SK-N-SH (cell line): ENCODE results near the gene AP4M1. TPM values are rescaled to one million over a fixed set of nuclear protein-coding genes. Genes with fewer than 3 reads are reported as not detected.

Experiments
- CTCF ChIA-PET: fragments of 300-600, 350-600 bp; formaldehyde crosslinking; extraction: SDS; loops from one replicate; lab custom pipeline; 2021; lab: Yijun Ruan, JAX
- POLR2A ChIA-PET: fragments of 350-600 bp; sonication (Branson Sonifier 250); formaldehyde crosslinking; extraction: SDS; loops from one replicate; lab custom pipeline; 2020; ENCODE audit warnings: antibody characterized with exemption, inconsistent platforms; lab: Yijun Ruan, JAX
- DNase-seq: peaks from one replicate; pipeline ENCODE4 v3.0.0; 2012
- H2AFZ ChIP-seq: fragments of 200-600 bp; sonication (generic); 2 replicates; pipeline ENCODE4 v1.8.1; 2016; ENCODE audit warnings: antibody characterized with exemption, mild to moderate bottlenecking, low read depth
- H3F3A ChIP-seq: fragments of 200-600 bp; sonication (generic); replicated peaks from 2 replicates; pipeline ENCODE3; 2016; ENCODE audit warnings: antibody characterized with exemption, mild to moderate bottlenecking; ENCODE audit not compliant: insufficient read depth
- H3K27ac ChIP-seq, 2 experiments: fragments of 200-500 bp in 1 of 2; fragments of 200-600 bp in 1 of 2; sonication (Bioruptor generic) in 1 of 2; sonication (generic), shearing (Covaris generic) in 1 of 2; 2 replicates each; pipeline versions ENCODE4 v1.5.1 to v1.6.1; 2014 to 2016; ENCODE audit warnings: low read depth in 2 of 2, inconsistent platforms in 1 of 2, low read length in 1 of 2, mild to moderate bottlenecking in 1 of 2, mixed read lengths in 1 of 2
- H3K27me3 ChIP-seq: fragments of 200-600 bp; sonication (generic), shearing (Covaris generic); 2 replicates; pipeline ENCODE4 v1.6.1; 2016; ENCODE audit warnings: mixed run types; ENCODE audit not compliant: insufficient read depth
- H3K36me3 ChIP-seq, 2 experiments: fragments of 200-500 bp in 1 of 2; fragments of 200-600 bp in 1 of 2; sonication (Bioruptor generic) in 1 of 2; sonication (generic) in 1 of 2; replicated peaks in 1 of 2; 2 replicates each; pipeline versions ENCODE3 to v1.5.1; 2014 to 2016; ENCODE audit warnings: low read length in 1 of 2, mild to moderate bottlenecking in 1 of 2; ENCODE audit not compliant: insufficient read depth in 2 of 2, control insufficient read depth in 1 of 2
- H3K4me1 ChIP-seq, 2 experiments: fragments of 200-500 bp in 1 of 2; fragments of 200-600 bp in 1 of 2; sonication (Bioruptor generic) in 1 of 2; sonication (generic), shearing (Covaris generic) in 1 of 2; 2 replicates each; pipeline versions ENCODE4 v1.5.1 to v1.6.1; 2014 to 2016; ENCODE audit warnings: low read depth in 1 of 2, low read length in 1 of 2, mixed run types in 1 of 2; ENCODE audit not compliant: insufficient read depth in 2 of 2, control insufficient read depth in 1 of 2
- H3K4me2 ChIP-seq: fragments of 200-600 bp; sonication (generic), shearing (Covaris generic); 2 replicates; pipeline ENCODE4 v1.6.1; 2017; ENCODE audit warnings: mixed run types
- H3K4me3 ChIP-seq, 2 experiments: fragments of 200-500 bp in 1 of 2; fragments of 200-600 bp in 1 of 2; sonication (Bioruptor generic) in 1 of 2; sonication (generic), shearing (Covaris generic) in 1 of 2; 2 replicates each; pipeline versions ENCODE4 v1.5.1 to v1.8.1; 2014 to 2016; ENCODE audit warnings: low read depth in 2 of 2, inconsistent platforms in 1 of 2, low read length in 1 of 2, mild to moderate bottlenecking in 1 of 2, mixed read lengths in 1 of 2, moderate library complexity in 1 of 2
- H3K79me2 ChIP-seq: fragments of 200-600 bp; sonication (generic); 2 replicates; pipeline ENCODE4 v1.8.1; 2017; ENCODE audit warnings: mild to moderate bottlenecking; ENCODE audit not compliant: insufficient read depth
- H3K9ac ChIP-seq: fragments of 200-600 bp; sonication (generic); 2 replicates; pipeline ENCODE4 v1.6.1; 2017; ENCODE audit warnings: mixed run types
- H3K9me2 ChIP-seq: fragments of 200-600 bp; sonication (generic); 2 replicates; pipeline ENCODE4 v1.6.1; 2017; ENCODE audit warnings: mixed run types
- H3K9me3 ChIP-seq: fragments of 200-600 bp; sonication (generic); 2 replicates; pipeline ENCODE4 v1.6.1; 2017; ENCODE audit warnings: mixed run types, mild to moderate bottlenecking, moderate library complexity
- H4K20me1 ChIP-seq: fragments of 200-600 bp; sonication (generic); 2 replicates; pipeline ENCODE4 v1.6.1; 2017; ENCODE audit warnings: mild to moderate bottlenecking, mixed run types; ENCODE audit not compliant: insufficient read depth
- CHD2 ChIP-seq: fragments of 150-350 bp; IDR thresholded peaks from 2 replicates; pipeline ENCODE4 v1.6.1; 2018; ENCODE audit warnings: low read length; ENCODE audit not compliant: partially characterized antibody
- EP300 ChIP-seq, 2 experiments: IDR thresholded peaks; 2 replicates each; pipeline versions ENCODE4 v1.4.0 to v1.6.1; 2012; ENCODE audit warnings: borderline replicate concordance in 1 of 2, low read depth in 1 of 2, low read length in 1 of 2
- GATA2 ChIP-seq: sonication (generic); formaldehyde crosslinking; IDR thresholded peaks from 2 replicates; pipeline ENCODE4 v1.5.0; 2020; ENCODE audit warnings: mild to moderate bottlenecking, missing genetic modification reagents
- JUND ChIP-seq: IDR thresholded peaks from 2 replicates; pipeline ENCODE4 v1.4.0; 2012
- MEF2A ChIP-seq: IDR thresholded peaks from 2 replicates; pipeline ENCODE4 v1.4.0; 2012; ENCODE audit warnings: low read depth, borderline replicate concordance
- NFIC ChIP-seq: IDR thresholded peaks from 2 replicates; pipeline ENCODE4 v1.4.0; 2012; ENCODE audit warnings: borderline replicate concordance
- NRF1 ChIP-seq: IDR thresholded peaks from 2 replicates; pipeline ENCODE4 v1.6.1; 2012; ENCODE audit warnings: low read depth, mild to moderate bottlenecking, low read length
- PBX3 ChIP-seq: IDR thresholded peaks from 2 replicates; pipeline ENCODE4; 2012
- POLR2AphosphoS5 ChIP-seq: IDR thresholded peaks from 2 replicates; pipeline ENCODE4 v1.6.1; 2012; ENCODE audit warnings: low read depth, low read length
- RCOR1 ChIP-seq: fragments of 150-350 bp; IDR thresholded peaks from 2 replicates; pipeline ENCODE4 v1.6.1; 2017; ENCODE audit warnings: antibody characterized with exemption, low read length
- RFX5 ChIP-seq: IDR thresholded peaks from 2 replicates; pipeline ENCODE4 v1.6.1; 2012; ENCODE audit warnings: mild to moderate bottlenecking, improper control_type of control experiment, low read length
- RXRA ChIP-seq: IDR thresholded peaks from 2 replicates; pipeline ENCODE4 v1.4.0; 2012; ENCODE audit warnings: low read depth, mild to moderate bottlenecking, borderline replicate concordance
- TAF1 ChIP-seq: IDR thresholded peaks from 2 replicates; pipeline ENCODE4 v1.6.1; 2012; ENCODE audit warnings: low read depth, mild to moderate bottlenecking, low read length, moderate library complexity, borderline replicate concordance
- TEAD4 ChIP-seq: IDR thresholded peaks from 2 replicates; pipeline ENCODE4 v1.4.0; 2012; ENCODE audit warnings: mild to moderate bottlenecking, borderline replicate concordance; ENCODE audit not compliant: insufficient read depth
- YY1 ChIP-seq: IDR thresholded peaks from 2 replicates; pipeline ENCODE4 v1.4.0; 2012; ENCODE audit warnings: low read depth, mild to moderate bottlenecking
- WGBS: methylation state at CpG from one replicate; pipeline ENCODE4 v1.1.6; 2017; ENCODE audit warnings: low lambda C conversion rate; 5-methylcytosine and 5-hydroxymethylcytosine counted together
- polyA plus RNA-seq, 3 experiments: library from polyadenylated mRNA; depleted of rRNA; stranded (reverse); fragments of >200 nt; gene quantifications; 2 replicates each; pipeline ENCODE4 v1.2.3, GENCODE V29; 2012
- TF ChIP-seq, protein P1 (sequence below): fragments of 200-600 bp; sonication (generic); IDR thresholded peaks from 2 replicates; pipeline ENCODE4 v1.6.1; 2017; ENCODE audit warnings: antibody characterized with exemption, mild to moderate bottlenecking, moderate library complexity
- TF ChIP-seq, protein P2 (sequence below): IDR thresholded peaks from 2 replicates; pipeline ENCODE4 v1.4.0; 2012; ENCODE audit warnings: low read depth, borderline replicate concordance
- TF ChIP-seq, protein P3 (sequence below): IDR thresholded peaks from 2 replicates; pipeline ENCODE4 v1.4.0; 2012; ENCODE audit warnings: low read depth

AP4M1 gene
- polyA plus RNA-seq, 1 of the 3 experiments (the other 2 are of a cell fraction), result 35.0 TPM

- Histone ChIP-seq H3F3A (peaks cover 21% of the 10 kb centered on the region), H3K4me2 (no peak overlapping the region), H3K9me2 (no peaks in the 10 kb centered on the region), H3K27me3 (no peaks in the 10 kb centered on the region), H3K9ac (no peak overlapping the region), H3K4me1 (no peaks in the 10 kb centered on the region), H3K9me3 (no peaks in the 10 kb centered on the region), H3K79me2 (no peaks in the 10 kb centered on the region), H3K4me3 (no peak overlapping the region), H3K27ac (no peak overlapping the region), H4K20me1 (no peaks in the 10 kb centered on the region), H2AFZ (no peak overlapping the region), H3K36me3 (peaks cover 21 to 58% of the 10 kb centered on the region in 2 experiments)
- TF ChIP-seq RFX5 (no peak), POLR2AphosphoS5 (no peak), TAF1 (no peak), GATA2 (CRISPR knock-in tag) (no peak), EP300 (IDR thresholded peaks at IDR 0.05; ENCODE audit: borderline replicate concordance in 1 of 2, low read depth in 1 of 2, low read length in 1 of 2) (no peak), CHD2 (no peak), RXRA (no peak), TEAD4 (no peak), MEF2A (no peak)
- WGBS, result 89% methylated on average over 13 of the region's 13 CpGs
- CTCF ChIA-PET, result interaction anchor here (1.1 to 7.2 kb wide), 3 partner anchors 8 to 20 kb away, joined by 3 to 42 read pairs (median 8); partner anchors contain the start of genes AP4M1 and MCM7
- peak; percentile 38 for DNase-seq
- POLR2A ChIA-PET, result interaction anchor here (6.9 kb wide), 1 partner anchor 11 kb away, joined by 32 read pairs; the partner anchor contains the start of genes AP4M1 and MCM7
Measured at GRCh38 chr7:100111914-100112313, 10.5 kb downstream of the AP4M1 start.

- H4K20me1 ChIP-seq, result no peaks in the 10 kb centered on the region
- H3K4me3 ChIP-seq, result no peak overlapping the region
- peaks cover 0 to 4% of the 10 kb centered on the region in 2 experiments; a peak in 1 of 4 replicates for H3K4me1 ChIP-seq
- H3K79me2 ChIP-seq, result peaks cover 18% of the 10 kb centered on the region
- TF ChIP-seq, protein P1, sequence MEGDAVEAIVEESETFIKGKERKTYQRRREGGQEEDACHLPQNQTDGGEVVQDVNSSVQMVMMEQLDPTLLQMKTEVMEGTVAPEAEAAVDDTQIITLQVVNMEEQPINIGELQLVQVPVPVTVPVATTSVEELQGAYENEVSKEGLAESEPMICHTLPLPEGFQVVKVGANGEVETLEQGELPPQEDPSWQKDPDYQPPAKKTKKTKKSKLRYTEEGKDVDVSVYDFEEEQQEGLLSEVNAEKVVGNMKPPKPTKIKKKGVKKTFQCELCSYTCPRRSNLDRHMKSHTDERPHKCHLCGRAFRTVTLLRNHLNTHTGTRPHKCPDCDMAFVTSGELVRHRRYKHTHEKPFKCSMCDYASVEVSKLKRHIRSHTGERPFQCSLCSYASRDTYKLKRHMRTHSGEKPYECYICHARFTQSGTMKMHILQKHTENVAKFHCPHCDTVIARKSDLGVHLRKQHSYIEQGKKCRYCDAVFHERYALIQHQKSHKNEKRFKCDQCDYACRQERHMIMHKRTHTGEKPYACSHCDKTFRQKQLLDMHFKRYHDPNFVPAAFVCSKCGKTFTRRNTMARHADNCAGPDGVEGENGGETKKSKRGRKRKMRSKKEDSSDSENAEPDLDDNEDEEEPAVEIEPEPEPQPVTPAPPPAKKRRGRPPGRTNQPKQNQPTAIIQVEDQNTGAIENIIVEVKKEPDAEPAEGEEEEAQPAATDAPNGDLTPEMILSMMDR, result no peak
- no peak for TF ChIP-seq TAF1
- no peak for TF ChIP-seq NFIC
- TF ChIP-seq CHD2, result no peak
- no peak for TF ChIP-seq RCOR1
- TF ChIP-seq YY1, result no peak
- TF ChIP-seq, protein P2, sequence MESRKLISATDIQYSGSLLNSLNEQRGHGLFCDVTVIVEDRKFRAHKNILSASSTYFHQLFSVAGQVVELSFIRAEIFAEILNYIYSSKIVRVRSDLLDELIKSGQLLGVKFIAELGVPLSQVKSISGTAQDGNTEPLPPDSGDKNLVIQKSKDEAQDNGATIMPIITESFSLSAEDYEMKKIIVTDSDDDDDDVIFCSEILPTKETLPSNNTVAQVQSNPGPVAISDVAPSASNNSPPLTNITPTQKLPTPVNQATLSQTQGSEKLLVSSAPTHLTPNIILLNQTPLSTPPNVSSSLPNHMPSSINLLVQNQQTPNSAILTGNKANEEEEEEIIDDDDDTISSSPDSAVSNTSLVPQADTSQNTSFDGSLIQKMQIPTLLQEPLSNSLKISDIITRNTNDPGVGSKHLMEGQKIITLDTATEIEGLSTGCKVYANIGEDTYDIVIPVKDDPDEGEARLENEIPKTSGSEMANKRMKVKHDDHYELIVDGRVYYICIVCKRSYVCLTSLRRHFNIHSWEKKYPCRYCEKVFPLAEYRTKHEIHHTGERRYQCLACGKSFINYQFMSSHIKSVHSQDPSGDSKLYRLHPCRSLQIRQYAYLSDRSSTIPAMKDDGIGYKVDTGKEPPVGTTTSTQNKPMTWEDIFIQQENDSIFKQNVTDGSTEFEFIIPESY, result no peak
- no peak for TF ChIP-seq RXRA
- TF ChIP-seq PBX3, result no peak
- TF ChIP-seq NRF1, result no peak
- TF ChIP-seq JUND, result no peak
- TF ChIP-seq, protein P3, sequence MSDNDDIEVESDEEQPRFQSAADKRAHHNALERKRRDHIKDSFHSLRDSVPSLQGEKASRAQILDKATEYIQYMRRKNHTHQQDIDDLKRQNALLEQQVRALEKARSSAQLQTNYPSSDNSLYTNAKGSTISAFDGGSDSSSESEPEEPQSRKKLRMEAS, result no peak
- TF ChIP-seq, all 33 proteins: peak for 0
- CTCF ChIA-PET, result interaction anchor here (1.0 to 7.2 kb wide), 2 partner anchors 12 to 16 kb away, joined by 3 to 42 read pairs; partner anchors contain the start of gene MBLAC1
- Histone ChIP-seq H2AFZ (no peak overlapping the region), H3K27ac (no peak overlapping the region), H3K9ac (no peak overlapping the region), H3F3A (peaks cover 14% of the 10 kb centered on the region), H3K4me2 (no peak overlapping the region), H3K9me2 (no peaks in the 10 kb centered on the region), H3K27me3 (no peaks in the 10 kb centered on the region), H3K36me3 (peaks cover 8 to 32% of the 10 kb centered on the region in 2 experiments), H3K9me3 (no peaks in the 10 kb centered on the region)
- POLR2A ChIA-PET, result interaction anchor here (6.9 kb wide), 1 partner anchor 14 kb away, joined by 32 read pairs; the partner anchor contains the start of genes AP4M1 and MCM7
- no peak for DNase-seq
- 95% methylated on average over 7 of the region's 7 CpGs for WGBS
Measured at GRCh38 chr7:100115026-100115425, 13.6 kb downstream of the AP4M1 start.
